T-cell (primary cell): ENCODE results near the gene RNF130. TPM values are rescaled to one million over a fixed set of nuclear protein-coding genes. Genes with fewer than 3 reads are reported as not detected.

Source experiments
- ATAC-seq, 4 experiments: fragments of 200-7000 bp in 3 of 4; fragments of 150-1000 bp in 1 of 4; cut with Tn5 transposase; replicated peaks in 1 of 4; 1 replicate in 3 of 4; 2 replicates in 1 of 4; pipeline ENCODE4 v1.10.0; 2021; ENCODE audit warnings: moderate library complexity in 3 of 4, mild to moderate bottlenecking in 2 of 4, moderate number of reproducible peaks in 1 of 4
- CTCF ChIA-PET, 2 donors: fragments of 300-600 bp; sonication (Branson Sonifier 250); formaldehyde crosslinking; loops; one replicate each; lab custom pipeline; 2022; ENCODE audit warnings: antibody characterized with exemption in 2 of 2; lab: Charles Lee
- POLR2A ChIA-PET, 2 donors: fragments of 300-600 bp; sonication (Branson Sonifier 250); formaldehyde crosslinking; loops; one replicate each; lab custom pipeline; 2022; ENCODE audit warnings: antibody characterized with exemption in 2 of 2; lab: Charles Lee
- DNase-seq, 35 experiments: peaks; one replicate each; pipeline versions ENCODE4 v3.0.0 to v3.0.0-alpha.2; 2013 to 2023
- H3K27ac ChIP-seq: one replicate; pipeline ENCODE4 v1.5.1; 2013; ENCODE audit warnings: low read length
- H3K27me3 ChIP-seq, 2 experiments: replicated peaks in 1 of 2; 1 replicate in 1 of 2; 2 replicates in 1 of 2; pipeline versions ENCODE4 v1.6.1 to v1.7.0; 2013; ENCODE audit warnings: low read length in 1 of 2, mixed read lengths in 1 of 2; ENCODE audit not compliant: control insufficient read depth in 2 of 2, insufficient read depth in 2 of 2; ENCODE audit errors: extremely low read depth in 1 of 2
- H3K36me3 ChIP-seq, 2 donors: 1 replicate in 1 of 2; 2 replicates in 1 of 2; pipeline versions ENCODE4 v1.6.1 to v1.7.0; 2013; ENCODE audit warnings: low read length in 1 of 2; ENCODE audit not compliant: control insufficient read depth in 2 of 2, insufficient read depth in 1 of 2; ENCODE audit errors: extremely low read depth in 1 of 2
- H3K4me1 ChIP-seq, 2 experiments: 1 replicate in 1 of 2; 2 replicates in 1 of 2; pipeline versions ENCODE4 v1.6.1 to v1.7.0; 2013; ENCODE audit warnings: low read length in 2 of 2, mixed read lengths in 1 of 2; ENCODE audit not compliant: insufficient read depth in 2 of 2, control insufficient read depth in 1 of 2; ENCODE audit errors: extremely low read depth in 1 of 2
- H3K4me3 ChIP-seq, 2 donors: 1 replicate in 1 of 2; 2 replicates in 1 of 2; pipeline versions ENCODE4 v1.5.1 to v1.7.0; 2013; ENCODE audit warnings: mild to moderate bottlenecking in 2 of 2, low read length in 1 of 2, moderate library complexity in 1 of 2; ENCODE audit not compliant: control insufficient read depth in 1 of 2; ENCODE audit errors: extremely low read depth in 1 of 2
- H3K9me3 ChIP-seq: 2 replicates; pipeline ENCODE4 v1.7.0; 2013
- H3K27ac Mint-ChIP-seq, 2 donors: one replicate each; pipeline ENCODE4 v1.8.0; 2020 to 2021; ENCODE audit warnings: mild to moderate bottlenecking in 2 of 2, mixed read lengths in 2 of 2
- H3K27me3 Mint-ChIP-seq, 2 donors: one replicate each; pipeline ENCODE4 v1.8.0; 2021 to 2022; ENCODE audit warnings: mixed read lengths in 2 of 2
- H3K36me3 Mint-ChIP-seq: one replicate; pipeline ENCODE4 v1.8.0; 2021; ENCODE audit warnings: mixed read lengths
- H3K4me1 Mint-ChIP-seq, 3 donors: one replicate each; pipeline ENCODE4 v1.8.0; 2020 to 2022; ENCODE audit warnings: mixed read lengths in 3 of 3, mild to moderate bottlenecking in 1 of 3
- H3K4me3 Mint-ChIP-seq, 3 donors: one replicate each; pipeline ENCODE4 v1.8.0; 2020 to 2022; ENCODE audit warnings: mild to moderate bottlenecking in 3 of 3, mixed read lengths in 3 of 3, moderate library complexity in 3 of 3
- H3K9me3 Mint-ChIP-seq, 3 donors: one replicate each; pipeline ENCODE4 v1.8.0; 2020 to 2022; ENCODE audit warnings: mixed read lengths in 3 of 3
- WGBS: methylation state at CpG from one replicate; pipeline ENCODE4 v1.1.5; 2013; ENCODE audit warnings: missing lambda C conversion rate; ENCODE audit not compliant: insufficient coverage; 5-methylcytosine and 5-hydroxymethylcytosine counted together
- total RNA-seq, 35 experiments: library from RNA in 6 of 35; stranded (reverse) in 6 of 35; fragments of 120-200 nt in 1 of 35; gene quantifications; one replicate each; pipeline versions ENCODE4 v1.2.1 to v1.2.4 and lab custom pipeline; 2013 to 2026

RNF130 gene
- total RNA-seq, 5 donors from 2014 or later (not counting 1 experiment from before 2014, with no cell fraction given), result 15.0 to 17.0 (median 16.3) TPM

- POLR2A ChIA-PET, result no interaction called here
- Mint-ChIP-seq H3K9me3 (no peaks in the 10 kb centered on the region), H3K36me3 (no peaks in the 10 kb centered on the region), H3K27ac (no peak overlapping the region), H3K4me1 (peaks cover 0 to 2% (median 0%) of the 10 kb centered on the region in 3 donors), H3K4me3 (no peak overlapping the region), H3K27me3 (peaks cover 12 to 14% of the 10 kb centered on the region in 2 donors)
- DNase-seq (peak in 1 of 35 experiments; percentile 15), ATAC-seq (peak in 1 of 4 experiments; percentile 49)
- Histone ChIP-seq H3K4me3 (no peak overlapping the region), H3K27me3 (peaks cover 0 to 17% of the 10 kb centered on the region in 2 experiments), H3K9me3 (no peaks in the 10 kb centered on the region), H3K4me1 (no peaks in the 10 kb centered on the region), H3K36me3 (no peaks in the 10 kb centered on the region), H3K27ac (no peak overlapping the region)
- WGBS, result 76% methylated on average over 16 of the region's 20 CpGs
- CTCF ChIA-PET, result no interaction called here
Observed at GRCh38 chr5:179919487-179920060, 152.0 kb downstream of the RNF130 start.

GRCh38 chr5:179918742-179919486, 152.6 kb downstream of the RNF130 start:
- peaks cover 12 to 14% of the 10 kb centered on the region in 2 donors for H3K27me3 Mint-ChIP-seq
- ChIA-PET CTCF (interaction anchor here in 1 of 2 donors (0.6 kb wide), 1 partner anchor 229 kb away, joined by 7 read pairs; no protein-coding TSS in a partner anchor), POLR2A (no interaction called here)
- WGBS, result 90% methylated on average over 18 of the region's 19 CpGs
- H3K4me1 Mint-ChIP-seq, result peaks cover 0 to 2% (median 0%) of the 10 kb centered on the region in 3 donors
- no peak for DNase-seq
- H3K4me1 ChIP-seq, result no peaks in the 10 kb centered on the region
- no peak overlapping the region for H3K4me3 Mint-ChIP-seq
- H3K27ac Mint-ChIP-seq, result no peak overlapping the region
- H3K9me3 ChIP-seq, result no peaks in the 10 kb centered on the region
- H3K4me3 ChIP-seq, result no peak overlapping the region
- peaks cover 0 to 21% of the 10 kb centered on the region in 2 experiments for H3K27me3 ChIP-seq
- ATAC-seq, result no peak
- H3K36me3 ChIP-seq, result no peaks in the 10 kb centered on the region
- no peak overlapping the region for H3K27ac ChIP-seq
- H3K36me3 Mint-ChIP-seq, result no peaks in the 10 kb centered on the region
- H3K9me3 Mint-ChIP-seq, result no peaks in the 10 kb centered on the region

- peaks cover 0 to 21% of the 10 kb centered on the region in 2 experiments for H3K27me3 ChIP-seq
- no peaks in the 10 kb centered on the region for H3K36me3 Mint-ChIP-seq
- no peaks in the 10 kb centered on the region for H3K36me3 ChIP-seq
- no peak overlapping the region for H3K27ac Mint-ChIP-seq
- H3K4me3 Mint-ChIP-seq, result no peak overlapping the region
- CTCF ChIA-PET, result interaction anchor here in 1 of 2 donors (0.7 kb wide), 1 partner anchor 594 kb away, joined by 3 read pairs; no protein-coding TSS in a partner anchor
- H3K4me1 Mint-ChIP-seq, result peaks cover 0 to 2% (median 0%) of the 10 kb centered on the region in 3 donors
- peaks cover 12 to 15% of the 10 kb centered on the region in 2 donors for H3K27me3 Mint-ChIP-seq
- no peak overlapping the region for H3K27ac ChIP-seq
- no peak for DNase-seq
- POLR2A ChIA-PET, result no interaction called here
- H3K4me1 ChIP-seq, result no peaks in the 10 kb centered on the region
- 88% methylated on average over 5 of the region's 6 CpGs for WGBS
- no peak overlapping the region for H3K4me3 ChIP-seq
- no peaks in the 10 kb centered on the region for H3K9me3 ChIP-seq
- H3K9me3 Mint-ChIP-seq, result no peaks in the 10 kb centered on the region
- ATAC-seq, result no peak
Observed at GRCh38 chr5:179916523-179916922, 155.0 kb downstream of the RNF130 start.

- H3K27ac Mint-ChIP-seq, result no peak overlapping the region
- H3K4me1 Mint-ChIP-seq, result peaks cover 0 to 2% (median 0%) of the 10 kb centered on the region in 3 donors
- H3K9me3 Mint-ChIP-seq, result no peaks in the 10 kb centered on the region
- Histone ChIP-seq H3K9me3 (no peaks in the 10 kb centered on the region), H3K27me3 (peaks cover 0 to 21% of the 10 kb centered on the region in 2 experiments), H3K36me3 (no peaks in the 10 kb centered on the region), H3K4me1 (no peaks in the 10 kb centered on the region), H3K4me3 (no peak overlapping the region), H3K27ac (no peak overlapping the region)
- CTCF ChIA-PET, result no interaction called here
- no peaks in the 10 kb centered on the region for H3K36me3 Mint-ChIP-seq
- DNase-seq (no peak), ATAC-seq (no peak)
- WGBS, result 88% methylated on average over 8 of the region's 10 CpGs
- H3K27me3 Mint-ChIP-seq, result peaks cover 12 to 15% of the 10 kb centered on the region in 2 donors
- H3K4me3 Mint-ChIP-seq, result no peak overlapping the region
- POLR2A ChIA-PET, result no interaction called here
Observed at GRCh38 chr5:179915406-179915935, 156.1 kb downstream of the RNF130 start.

- Mint-ChIP-seq H3K27me3 (peaks cover 12 to 15% of the 10 kb centered on the region in 2 donors), H3K36me3 (no peaks in the 10 kb centered on the region), H3K9me3 (no peaks in the 10 kb centered on the region), H3K27ac (no peak overlapping the region), H3K4me1 (peaks cover 2 to 6% (median 3%) of the 10 kb centered on the region in 3 donors), H3K4me3 (no peak overlapping the region)
- no peaks in the 10 kb centered on the region for H3K36me3 ChIP-seq
- peaks cover 0 to 16% of the 10 kb centered on the region in 2 experiments for H3K27me3 ChIP-seq
- CTCF ChIA-PET, result no interaction called here
- no peaks in the 10 kb centered on the region for H3K4me1 ChIP-seq
- H3K27ac ChIP-seq, result no peak overlapping the region
- no peak overlapping the region for H3K4me3 ChIP-seq
- POLR2A ChIA-PET, result interaction anchor here in 1 of 2 donors (0.5 kb wide), 1 partner anchor 1327 kb away, joined by 3 read pairs; no protein-coding TSS in a partner anchor
- no peak for ATAC-seq
- DNase-seq, result peak in 1 of 35 experiments; percentile 11
- WGBS, result 74% methylated on average over 2 of the region's 8 CpGs
- H3K9me3 ChIP-seq, result no peaks in the 10 kb centered on the region
Observed at GRCh38 chr5:179914032-179914755, 157.4 kb downstream of the RNF130 start.

GRCh38 chr5:179913461-179913860, 158.1 kb downstream of the RNF130 start:
- no peak for DNase-seq
- Mint-ChIP-seq H3K4me3 (no peak overlapping the region), H3K27ac (no peak overlapping the region), H3K36me3 (no peaks in the 10 kb centered on the region), H3K4me1 (peaks cover 2 to 8% (median 6%) of the 10 kb centered on the region in 3 donors), H3K9me3 (no peaks in the 10 kb centered on the region), H3K27me3 (peaks cover 12 to 15% of the 10 kb centered on the region in 2 donors)
- ChIA-PET CTCF (no interaction called here), POLR2A (no interaction called here)
- Histone ChIP-seq H3K27ac (no peak overlapping the region), H3K27me3 (peaks cover 0 to 15% of the 10 kb centered on the region in 2 experiments), H3K4me1 (peaks cover 0 to 5% of the 10 kb centered on the region in 2 experiments), H3K36me3 (no peaks in the 10 kb centered on the region), H3K9me3 (no peaks in the 10 kb centered on the region), H3K4me3 (no peak overlapping the region)
- ATAC-seq, result no peak
- 83% methylated on average over 9 of the region's 9 CpGs for WGBS
